HL-60 (cell line): ENCODE measurements around the gene HIF3A.

Source experiments
- DNase-seq, 2 experiments: peaks; one replicate each; pipeline ENCODE4 v3.0.0-alpha.2; 2010 to 2020; ENCODE audit warnings: low read depth in 1 of 2, low spot score in 1 of 2
- H3K27ac ChIP-seq: fragments of 250-450 bp; sonication (Bioruptor Pico); replicated peaks from 2 replicates; pipeline ENCODE4 v1.5.1; 2020; ENCODE audit warnings: mild to moderate bottlenecking, moderate library complexity
- H3K27me3 ChIP-seq: fragments of 250-450 bp; sonication (Bioruptor Pico); 2 replicates; pipeline ENCODE4 v1.5.1; 2021; ENCODE audit warnings: mild to moderate bottlenecking, moderate library complexity; ENCODE audit not compliant: insufficient read depth, poor library complexity, severe bottlenecking
- H3K4me3 ChIP-seq: replicated peaks from 2 replicates; pipeline ENCODE4 v1.5.1; 2011; ENCODE audit warnings: mild to moderate bottlenecking, control low read depth, low read length; ENCODE audit not compliant: insufficient read depth
- GABPA ChIP-seq: IDR thresholded peaks from 2 replicates; pipeline ENCODE4 v1.6.1; 2012; ENCODE audit warnings: low read depth
- POLR2AphosphoS5 ChIP-seq: IDR thresholded peaks from 2 replicates; pipeline ENCODE4 v1.6.1; 2012; ENCODE audit warnings: low read depth
- SPI1 ChIP-seq: IDR thresholded peaks from 2 replicates; pipeline ENCODE4 v1.6.1; 2012; ENCODE audit warnings: low read depth, mild to moderate bottlenecking, borderline replicate concordance
- TF ChIP-seq, protein P1 (sequence below): IDR thresholded peaks from one replicate; pipeline ENCODE4 v1.5.1; 2011; ENCODE audit warnings: low read length, control low read depth, inconsistent platforms; ENCODE audit not compliant: insufficient read depth
- TF ChIP-seq, protein P2 (sequence below): IDR thresholded peaks from 2 replicates; pipeline ENCODE4 v1.6.1; 2012; ENCODE audit warnings: low read depth; ENCODE audit not compliant: insufficient replicate concordance

The HIF3A gene

DNA sequence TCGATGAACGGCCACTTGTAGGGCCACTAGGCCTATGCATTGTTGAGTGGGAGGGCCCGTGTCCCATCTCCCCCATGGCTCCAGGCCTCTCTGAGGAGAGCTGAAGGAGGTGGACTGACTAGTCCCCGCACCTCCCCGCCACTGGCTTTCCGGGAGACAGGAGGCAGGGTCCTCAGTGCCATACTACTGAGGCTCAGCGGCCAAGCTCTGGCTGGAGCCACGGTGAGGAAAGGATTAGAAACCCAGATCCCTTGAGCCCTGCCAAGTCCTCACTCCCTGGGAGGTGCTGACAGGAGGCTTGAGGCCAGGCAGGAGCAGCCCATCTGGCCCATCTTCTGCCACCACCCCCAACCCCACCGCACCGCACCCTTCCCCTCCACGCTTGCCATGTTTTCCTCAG, 87.6 kb downstream of the HIF3A start:
- Histone ChIP-seq H3K4me3 (no peak overlapping the region), H3K27me3 (no peaks in the 10 kb centered on the region), H3K27ac (no peak overlapping the region)
- DNase-seq: no peak
- TF ChIP-seq, protein P1, sequence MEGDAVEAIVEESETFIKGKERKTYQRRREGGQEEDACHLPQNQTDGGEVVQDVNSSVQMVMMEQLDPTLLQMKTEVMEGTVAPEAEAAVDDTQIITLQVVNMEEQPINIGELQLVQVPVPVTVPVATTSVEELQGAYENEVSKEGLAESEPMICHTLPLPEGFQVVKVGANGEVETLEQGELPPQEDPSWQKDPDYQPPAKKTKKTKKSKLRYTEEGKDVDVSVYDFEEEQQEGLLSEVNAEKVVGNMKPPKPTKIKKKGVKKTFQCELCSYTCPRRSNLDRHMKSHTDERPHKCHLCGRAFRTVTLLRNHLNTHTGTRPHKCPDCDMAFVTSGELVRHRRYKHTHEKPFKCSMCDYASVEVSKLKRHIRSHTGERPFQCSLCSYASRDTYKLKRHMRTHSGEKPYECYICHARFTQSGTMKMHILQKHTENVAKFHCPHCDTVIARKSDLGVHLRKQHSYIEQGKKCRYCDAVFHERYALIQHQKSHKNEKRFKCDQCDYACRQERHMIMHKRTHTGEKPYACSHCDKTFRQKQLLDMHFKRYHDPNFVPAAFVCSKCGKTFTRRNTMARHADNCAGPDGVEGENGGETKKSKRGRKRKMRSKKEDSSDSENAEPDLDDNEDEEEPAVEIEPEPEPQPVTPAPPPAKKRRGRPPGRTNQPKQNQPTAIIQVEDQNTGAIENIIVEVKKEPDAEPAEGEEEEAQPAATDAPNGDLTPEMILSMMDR: no peak
- no peak for TF ChIP-seq GABPA
- TF ChIP-seq, protein P2, sequence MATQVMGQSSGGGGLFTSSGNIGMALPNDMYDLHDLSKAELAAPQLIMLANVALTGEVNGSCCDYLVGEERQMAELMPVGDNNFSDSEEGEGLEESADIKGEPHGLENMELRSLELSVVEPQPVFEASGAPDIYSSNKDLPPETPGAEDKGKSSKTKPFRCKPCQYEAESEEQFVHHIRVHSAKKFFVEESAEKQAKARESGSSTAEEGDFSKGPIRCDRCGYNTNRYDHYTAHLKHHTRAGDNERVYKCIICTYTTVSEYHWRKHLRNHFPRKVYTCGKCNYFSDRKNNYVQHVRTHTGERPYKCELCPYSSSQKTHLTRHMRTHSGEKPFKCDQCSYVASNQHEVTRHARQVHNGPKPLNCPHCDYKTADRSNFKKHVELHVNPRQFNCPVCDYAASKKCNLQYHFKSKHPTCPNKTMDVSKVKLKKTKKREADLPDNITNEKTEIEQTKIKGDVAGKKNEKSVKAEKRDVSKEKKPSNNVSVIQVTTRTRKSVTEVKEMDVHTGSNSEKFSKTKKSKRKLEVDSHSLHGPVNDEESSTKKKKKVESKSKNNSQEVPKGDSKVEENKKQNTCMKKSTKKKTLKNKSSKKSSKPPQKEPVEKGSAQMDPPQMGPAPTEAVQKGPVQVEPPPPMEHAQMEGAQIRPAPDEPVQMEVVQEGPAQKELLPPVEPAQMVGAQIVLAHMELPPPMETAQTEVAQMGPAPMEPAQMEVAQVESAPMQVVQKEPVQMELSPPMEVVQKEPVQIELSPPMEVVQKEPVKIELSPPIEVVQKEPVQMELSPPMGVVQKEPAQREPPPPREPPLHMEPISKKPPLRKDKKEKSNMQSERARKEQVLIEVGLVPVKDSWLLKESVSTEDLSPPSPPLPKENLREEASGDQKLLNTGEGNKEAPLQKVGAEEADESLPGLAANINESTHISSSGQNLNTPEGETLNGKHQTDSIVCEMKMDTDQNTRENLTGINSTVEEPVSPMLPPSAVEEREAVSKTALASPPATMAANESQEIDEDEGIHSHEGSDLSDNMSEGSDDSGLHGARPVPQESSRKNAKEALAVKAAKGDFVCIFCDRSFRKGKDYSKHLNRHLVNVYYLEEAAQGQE: no peak
- TF ChIP-seq SPI1: no peak
- no peak for TF ChIP-seq POLR2AphosphoS5

DNA sequence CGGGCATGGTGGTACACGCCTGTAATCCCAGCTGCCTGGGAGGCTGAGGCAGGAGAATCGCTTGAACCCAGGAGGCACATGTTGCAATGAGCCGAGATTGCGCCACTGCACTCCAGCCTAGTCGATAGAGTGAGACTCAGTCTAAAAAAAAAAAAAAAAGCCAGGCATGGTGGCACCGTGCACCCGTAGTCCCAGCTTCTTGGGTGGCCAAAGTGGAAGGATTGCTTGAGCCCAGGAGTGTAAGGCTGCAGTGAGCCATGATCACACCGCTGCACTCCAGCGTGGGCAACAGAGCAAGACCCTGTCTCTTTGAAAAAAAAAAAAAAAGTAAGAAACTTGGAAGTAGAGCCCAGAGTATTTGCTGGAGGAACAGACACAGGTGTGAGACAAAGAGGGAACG, 88.8 kb downstream of the HIF3A start:
- peak in 1 of 2 experiments; percentile 31 for DNase-seq
- H3K4me3 ChIP-seq: no peak overlapping the region
- no peak overlapping the region for H3K27ac ChIP-seq
- H3K27me3 ChIP-seq: no peaks in the 10 kb centered on the region
- TF ChIP-seq SPI1: no peak
- TF ChIP-seq GABPA: no peak
- TF ChIP-seq, protein P1: no peak
- TF ChIP-seq, protein P2: no peak
- TF ChIP-seq POLR2AphosphoS5: no peak

DNA sequence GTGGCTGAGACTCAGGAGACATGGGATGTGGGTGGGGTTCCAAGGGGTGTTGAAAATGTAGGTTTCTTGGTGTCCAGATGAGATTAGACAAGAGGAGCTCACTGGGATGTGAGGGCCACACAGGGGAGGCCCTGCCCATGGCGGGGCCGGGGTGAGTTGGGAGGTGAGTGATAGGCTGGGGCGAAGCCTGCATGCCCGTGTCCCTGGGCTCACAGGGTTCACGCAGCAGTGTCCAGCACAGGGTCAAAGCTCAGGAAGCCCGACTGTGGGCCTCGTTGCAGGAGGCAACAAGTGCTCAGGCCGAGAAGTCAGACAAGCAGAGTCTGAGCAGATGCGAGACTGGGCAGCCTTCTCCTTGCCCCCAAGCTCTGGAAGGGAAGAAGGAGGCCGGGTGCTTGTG, 89.3 kb downstream of the HIF3A start:
- Histone ChIP-seq H3K27ac (no peak overlapping the region), H3K4me3 (no peak overlapping the region), H3K27me3 (no peaks in the 10 kb centered on the region)
- DNase-seq: no peak
- TF ChIP-seq GABPA: no peak

DNA sequence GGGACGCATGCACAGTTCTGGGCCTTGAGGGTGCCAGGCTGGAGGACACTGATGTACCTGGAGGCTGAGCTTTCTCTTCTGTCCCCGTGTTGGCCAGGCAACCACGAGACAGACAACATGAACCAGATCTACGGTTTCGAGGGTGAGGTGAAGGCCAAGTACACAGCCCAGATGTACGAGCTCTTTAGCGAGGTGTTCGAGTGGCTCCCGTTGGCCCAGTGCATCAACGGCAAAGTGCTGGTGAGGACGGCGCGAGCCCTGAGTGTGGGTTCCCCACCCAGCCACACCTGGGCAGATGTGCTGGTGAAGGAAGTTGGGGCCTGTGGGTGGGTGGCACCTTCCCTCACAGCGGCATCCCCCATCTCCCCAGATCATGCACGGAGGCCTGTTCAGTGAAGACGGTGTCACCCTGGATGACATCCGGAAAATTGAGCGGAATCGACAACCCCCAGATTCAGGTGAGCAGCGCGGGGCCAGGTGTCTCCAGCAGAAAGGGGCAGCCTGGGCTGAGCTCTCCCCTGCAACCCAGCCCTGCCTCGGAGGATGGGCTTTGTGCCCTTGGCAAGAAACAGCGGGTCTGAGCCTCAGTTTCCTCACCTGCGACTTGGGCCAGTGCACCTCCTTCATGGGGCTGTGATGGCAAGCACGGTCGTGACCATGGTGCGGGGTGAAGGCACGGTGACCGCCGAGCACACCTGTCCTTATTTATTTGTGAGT, 90.3 kb downstream of the HIF3A start:
- TF ChIP-seq POLR2AphosphoS5 (no peak), GABPA (no peak), SPI1 (no peak)
- TF ChIP-seq, protein P2: no peak
- TF ChIP-seq, protein P1: no peak
- H3K4me3 ChIP-seq: no peak overlapping the region
- no peak for DNase-seq
- no peaks in the 10 kb centered on the region for H3K27me3 ChIP-seq
- H3K27ac ChIP-seq: no peak overlapping the region
